ENCODE data around the gene OGDH.
A peak's percentile ranks its signal among the peaks of the same experiment; 100 is the strongest.

Gene OGDH

GRCh38 chr7:44564606-44565005 is 41.8 kb upstream of the OGDH start:
- no peak for DNase-seq (ENCODE audit: low read depth)
- no peak overlapping the region for H3K4me3 ChIP-seq (ENCODE audit: low read length)
- no peak for TF ChIP-seq CTCF (conservative IDR thresholded peaks at IDR 0.05; ENCODE audit: low read length)

- peak; percentile 92 for TF ChIP-seq CTCF (conservative IDR thresholded peaks at IDR 0.05; ENCODE audit: low read length)
- H3K4me3 ChIP-seq (ENCODE audit: low read length) = no peak overlapping the region
- peak; percentile 51 for DNase-seq (ENCODE audit: low read depth)
Measured at GRCh38 chr7:44565097-44565794, 41.2 kb upstream of the OGDH start.

GRCh38 chr7:44565795-44566559 is 40.5 kb upstream of the OGDH start:
- TF ChIP-seq CTCF (conservative IDR thresholded peaks at IDR 0.05; ENCODE audit: low read length) = no peak
- no peak for DNase-seq (ENCODE audit: low read depth)

GRCh38 chr7:44566680-44567079 is 39.7 kb upstream of the OGDH start:
- TF ChIP-seq CTCF (conservative IDR thresholded peaks at IDR 0.05; ENCODE audit: low read length) = no peak
- no peak overlapping the region for H3K4me3 ChIP-seq (ENCODE audit: low read length)

More at GRCh38 chr7:44565795-44566559, 40.5 kb upstream of the OGDH start:
- H3K4me3 ChIP-seq (ENCODE audit: low read length) = no peak overlapping the region

GRCh38 chr7:44567884-44568283 is 38.5 kb upstream of the OGDH start:
- no peak overlapping the region for H3K4me3 ChIP-seq (ENCODE audit: low read length)
- no peak for TF ChIP-seq CTCF (conservative IDR thresholded peaks at IDR 0.05; ENCODE audit: low read length)
- DNase-seq (ENCODE audit: low read depth) = no peak

More at GRCh38 chr7:44566680-44567079, 39.7 kb upstream of the OGDH start:
- no peak for DNase-seq (ENCODE audit: low read depth)

- no peak overlapping the region for H3K4me3 ChIP-seq (ENCODE audit: low read length)
- no peak for DNase-seq (ENCODE audit: low read depth)
- no peak for TF ChIP-seq CTCF (conservative IDR thresholded peaks at IDR 0.05; ENCODE audit: low read length)
Measured at GRCh38 chr7:44568771-44569560, 37.5 kb upstream of the OGDH start.

Measured in AG10803 (cell line).